IPS-20b (cell line): Measurements from ENCODE around the gene CDH4.

Source experiments
- H3K27ac ChIP-seq: one replicate; pipeline ENCODE4 v1.5.1; 2013; ENCODE audit warnings: low read length
- H3K27me3 ChIP-seq: 2 replicates; pipeline ENCODE4 v1.6.1; 2013; ENCODE audit warnings: mild to moderate bottlenecking, low read length, inconsistent platforms; ENCODE audit not compliant: insufficient read depth
- H3K36me3 ChIP-seq: 2 replicates; pipeline ENCODE4 v1.6.1; 2013; ENCODE audit warnings: low read depth, mild to moderate bottlenecking, inconsistent platforms, low read length, moderate library complexity; ENCODE audit not compliant: insufficient read depth
- H3K4me1 ChIP-seq: 2 replicates; pipeline ENCODE4 v1.6.1; 2013; ENCODE audit warnings: mild to moderate bottlenecking, control low read depth, inconsistent platforms, low read length, moderate library complexity; ENCODE audit not compliant: insufficient read depth
- H3K4me3 ChIP-seq: 2 replicates; pipeline ENCODE4 v1.5.1; 2013; ENCODE audit warnings: mild to moderate bottlenecking, low read length, inconsistent platforms
- H3K9ac ChIP-seq: 2 replicates; pipeline ENCODE4 v1.6.1; 2013; ENCODE audit warnings: low read depth, mild to moderate bottlenecking, inconsistent platforms, low read length, moderate library complexity
- H3K9me3 ChIP-seq: 2 replicates; pipeline ENCODE4 v1.6.1; 2013; ENCODE audit warnings: mild to moderate bottlenecking, low read depth, low read length, inconsistent platforms; ENCODE audit not compliant: insufficient read depth

CDH4 gene

DNA sequence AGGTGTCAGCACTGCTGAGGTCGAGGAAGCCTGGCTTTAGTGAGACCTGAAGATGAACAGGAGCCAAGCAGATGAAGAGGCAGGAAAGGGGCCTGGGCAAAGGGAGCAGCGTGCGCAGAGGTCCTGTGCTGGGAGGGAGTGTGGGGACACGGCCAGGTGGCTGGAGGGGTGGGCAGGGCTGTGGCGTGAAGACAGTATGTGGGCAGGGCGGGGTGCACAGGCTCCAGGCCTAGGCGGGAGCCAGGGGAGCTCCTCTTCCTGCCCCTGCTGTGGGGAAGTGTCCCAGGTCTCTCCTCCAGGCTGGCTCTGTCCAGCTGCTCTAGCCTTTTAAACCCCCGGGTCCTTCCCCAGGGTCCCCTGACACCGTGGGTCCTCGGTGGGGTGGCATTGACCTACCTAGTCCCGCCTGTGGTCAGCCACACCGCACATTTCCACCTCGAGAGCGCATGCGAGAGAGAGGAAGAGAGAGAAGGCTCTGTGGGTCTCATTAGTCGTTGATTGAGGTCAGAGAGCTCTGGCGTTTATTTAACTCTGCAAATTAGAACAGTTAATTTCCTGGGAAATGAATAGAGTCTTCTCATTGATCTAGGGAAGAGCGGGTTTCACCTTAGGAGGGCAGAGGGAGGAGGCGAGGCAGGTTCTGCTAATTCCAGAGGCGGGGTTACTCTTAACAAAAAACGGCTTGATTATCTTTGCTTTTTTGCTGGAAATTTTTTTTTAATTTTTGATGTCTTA, 68.8 kb downstream of the CDH4 start:
- no peaks in the 10 kb centered on the region for H3K9me3 ChIP-seq
- no peak overlapping the region for H3K27ac ChIP-seq
- no peak overlapping the region for H3K9ac ChIP-seq
- no peaks in the 10 kb centered on the region for H3K4me1 ChIP-seq
- H3K36me3 ChIP-seq, result no peaks in the 10 kb centered on the region
- H3K4me3 ChIP-seq, result no peak overlapping the region
- peaks cover 56% of the 10 kb centered on the region for H3K27me3 ChIP-seq

DNA sequence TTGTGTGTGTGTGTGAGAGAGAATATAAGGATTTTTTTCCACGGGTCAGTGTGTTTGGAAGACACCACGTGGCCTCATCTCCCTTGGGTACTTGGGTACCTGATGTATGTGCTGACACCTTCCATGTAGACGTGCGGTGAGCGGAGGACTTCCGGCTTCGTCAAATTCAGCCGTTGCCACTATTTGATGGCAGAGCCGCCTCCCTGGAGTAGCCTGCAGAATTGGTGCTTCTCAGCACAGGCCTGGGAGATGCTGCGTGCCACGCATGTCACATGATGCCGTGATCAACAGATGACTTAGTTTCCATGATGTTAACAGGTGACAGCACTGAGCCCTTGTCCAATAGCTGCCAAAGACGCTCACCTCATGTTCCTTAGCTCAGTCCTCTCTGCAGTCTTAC, 69.4 kb downstream of the CDH4 start:
- Histone ChIP-seq H3K27ac (no peak overlapping the region), H3K9me3 (no peaks in the 10 kb centered on the region), H3K36me3 (no peaks in the 10 kb centered on the region), H3K4me1 (no peaks in the 10 kb centered on the region), H3K9ac (no peak overlapping the region), H3K4me3 (no peak overlapping the region), H3K27me3 (peaks cover 56% of the 10 kb centered on the region)

DNA sequence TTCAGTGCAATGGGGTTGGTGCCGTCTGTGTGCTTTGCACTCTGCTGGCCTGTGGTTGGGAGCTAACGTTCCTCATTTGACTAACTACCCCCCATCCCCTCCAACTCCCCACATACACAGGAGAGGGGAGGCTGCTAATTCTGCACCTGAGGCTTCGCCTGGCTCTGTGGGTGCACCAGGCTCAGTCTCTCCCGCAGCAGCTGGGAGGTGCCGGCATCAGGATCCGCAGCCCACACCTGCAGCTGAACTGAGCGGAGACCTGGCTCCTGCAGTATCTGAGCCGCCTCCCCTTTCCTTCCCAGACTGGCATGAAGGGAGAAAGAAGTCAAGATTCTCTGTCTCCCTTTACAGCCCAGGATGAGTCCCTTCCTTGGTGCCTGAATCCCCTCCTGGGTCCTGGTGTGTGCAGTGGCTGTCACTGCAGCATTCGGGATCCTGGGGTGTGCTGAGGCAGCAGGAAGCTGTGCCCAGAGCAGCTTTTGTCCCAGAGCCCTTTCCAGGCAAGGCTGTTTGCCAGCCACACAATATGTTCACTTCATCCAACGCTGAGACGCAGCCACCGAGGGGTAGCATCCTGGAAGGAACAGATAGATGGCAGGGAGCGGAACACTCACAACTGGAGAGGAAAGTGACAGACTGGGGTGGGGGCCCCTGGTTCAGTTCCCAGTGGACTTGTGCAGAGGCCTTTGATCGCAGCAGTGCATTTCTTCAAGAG, 70.2 kb downstream of the CDH4 start:
- H3K4me3 ChIP-seq, result no peak overlapping the region
- H3K36me3 ChIP-seq, result no peaks in the 10 kb centered on the region
- no peak overlapping the region for H3K9ac ChIP-seq
- H3K4me1 ChIP-seq, result no peaks in the 10 kb centered on the region
- H3K9me3 ChIP-seq, result no peaks in the 10 kb centered on the region
- no peak overlapping the region for H3K27ac ChIP-seq
- H3K27me3 ChIP-seq, result peaks cover 61% of the 10 kb centered on the region

DNA sequence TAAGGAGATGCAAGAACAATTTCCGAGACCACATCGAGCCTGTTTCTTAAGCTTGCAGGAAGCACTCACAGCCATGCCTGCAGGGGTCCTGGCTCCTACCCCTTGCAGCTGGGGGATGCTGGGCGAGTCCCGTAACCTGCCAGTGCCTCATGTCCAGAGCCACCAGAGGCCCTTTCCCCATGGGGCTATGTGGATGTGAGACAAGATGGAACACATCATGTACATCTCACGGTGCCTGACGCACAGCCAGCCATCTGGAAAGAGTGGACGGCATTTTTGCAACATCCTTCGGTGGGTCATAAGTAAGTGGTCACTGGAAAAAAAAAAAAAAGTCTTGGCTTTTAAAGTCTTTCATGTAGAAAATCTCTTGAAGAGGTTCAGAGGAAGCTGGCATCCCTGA, 72.8 kb downstream of the CDH4 start:
- Histone ChIP-seq H3K4me3 (no peak overlapping the region), H3K27me3 (peaks cover 61% of the 10 kb centered on the region), H3K4me1 (no peaks in the 10 kb centered on the region), H3K27ac (no peak overlapping the region), H3K9me3 (no peaks in the 10 kb centered on the region), H3K9ac (no peak overlapping the region), H3K36me3 (no peaks in the 10 kb centered on the region)

DNA sequence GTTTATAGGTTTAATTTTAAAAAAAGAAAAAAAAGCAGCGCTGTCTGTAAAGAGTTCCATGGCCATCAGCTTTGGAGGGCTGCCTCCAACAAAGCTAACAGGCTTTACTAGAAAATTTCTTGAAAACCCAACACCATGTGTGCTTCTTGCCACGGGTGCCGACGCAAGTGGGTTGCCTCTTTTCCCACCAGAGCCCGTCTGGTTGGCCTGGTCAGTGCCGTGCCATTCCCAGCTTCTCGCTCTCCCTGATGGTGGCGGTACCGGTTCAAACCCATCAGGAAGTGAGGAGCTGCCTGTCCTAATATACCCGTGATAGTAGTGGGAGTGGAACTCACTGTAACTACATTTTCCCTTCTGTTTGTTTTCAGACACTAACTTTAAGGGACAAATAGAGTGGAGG, 73.7 kb downstream of the CDH4 start:
- H3K9ac ChIP-seq, result no peak overlapping the region
- peaks cover 69% of the 10 kb centered on the region for H3K27me3 ChIP-seq
- H3K4me1 ChIP-seq, result no peaks in the 10 kb centered on the region
- no peaks in the 10 kb centered on the region for H3K9me3 ChIP-seq
- H3K4me3 ChIP-seq, result no peak overlapping the region
- H3K27ac ChIP-seq, result no peak overlapping the region
- H3K36me3 ChIP-seq, result no peaks in the 10 kb centered on the region

DNA sequence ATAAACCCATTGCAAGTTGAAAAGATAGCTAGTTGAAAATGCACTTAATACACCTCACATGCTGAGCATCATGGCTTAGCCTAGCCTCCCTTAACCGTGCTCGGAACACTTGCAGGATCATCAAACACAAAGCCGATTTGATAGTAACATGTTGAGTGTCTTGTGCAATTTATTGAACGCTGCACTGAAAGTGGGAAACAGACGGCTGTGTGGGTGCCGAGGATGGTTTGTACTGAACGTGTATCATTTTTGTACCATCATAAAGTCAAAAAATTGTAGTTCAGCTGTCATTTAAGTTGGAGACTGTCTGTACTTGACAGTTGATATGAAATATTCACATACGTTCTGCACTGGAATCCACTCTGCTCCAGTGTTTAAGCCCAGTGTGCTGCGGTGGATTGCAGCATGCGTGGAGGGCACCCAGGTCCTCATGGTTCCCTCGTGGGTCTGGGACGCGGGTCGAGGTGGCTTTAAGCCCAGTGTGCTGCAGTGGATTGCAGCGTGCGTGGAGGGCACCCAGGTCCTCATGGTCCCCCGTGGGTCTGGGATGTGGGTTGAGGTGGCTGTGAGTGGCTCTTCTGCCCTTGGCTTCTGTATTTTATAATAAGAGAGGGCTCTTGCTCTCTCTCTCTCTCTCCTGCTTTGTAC, 77.0 kb downstream of the CDH4 start:
- H3K4me1 ChIP-seq, result no peaks in the 10 kb centered on the region
- H3K27me3 ChIP-seq, result peaks cover 63% of the 10 kb centered on the region
- no peaks in the 10 kb centered on the region for H3K36me3 ChIP-seq
- H3K27ac ChIP-seq, result no peak overlapping the region
- H3K9me3 ChIP-seq, result no peaks in the 10 kb centered on the region
- no peak overlapping the region for H3K4me3 ChIP-seq
- H3K9ac ChIP-seq, result no peak overlapping the region

DNA sequence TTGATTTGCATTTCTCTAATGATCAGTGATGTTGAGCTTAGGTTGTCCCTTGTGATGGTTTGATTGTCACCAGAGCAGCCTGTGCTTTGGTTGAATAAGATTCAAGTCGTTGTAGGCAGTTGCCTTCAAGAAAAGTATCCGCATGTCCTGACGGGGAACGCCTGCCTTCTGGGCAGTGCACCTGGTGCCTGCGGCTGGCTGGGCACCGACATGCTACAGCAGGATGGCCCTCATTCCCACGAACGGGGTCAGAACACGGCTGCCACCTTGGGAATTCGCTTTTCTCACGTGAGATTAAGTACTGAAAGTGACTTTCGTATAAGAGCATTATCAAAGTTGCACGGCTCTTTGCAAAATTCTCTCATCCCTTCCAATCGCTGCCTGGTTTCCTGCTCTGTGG, 78.4 kb downstream of the CDH4 start:
- no peak overlapping the region for H3K27ac ChIP-seq
- H3K9ac ChIP-seq, result no peak overlapping the region
- peaks cover 64% of the 10 kb centered on the region for H3K27me3 ChIP-seq
- no peaks in the 10 kb centered on the region for H3K9me3 ChIP-seq
- no peaks in the 10 kb centered on the region for H3K4me1 ChIP-seq
- no peaks in the 10 kb centered on the region for H3K36me3 ChIP-seq
- no peak overlapping the region for H3K4me3 ChIP-seq

DNA sequence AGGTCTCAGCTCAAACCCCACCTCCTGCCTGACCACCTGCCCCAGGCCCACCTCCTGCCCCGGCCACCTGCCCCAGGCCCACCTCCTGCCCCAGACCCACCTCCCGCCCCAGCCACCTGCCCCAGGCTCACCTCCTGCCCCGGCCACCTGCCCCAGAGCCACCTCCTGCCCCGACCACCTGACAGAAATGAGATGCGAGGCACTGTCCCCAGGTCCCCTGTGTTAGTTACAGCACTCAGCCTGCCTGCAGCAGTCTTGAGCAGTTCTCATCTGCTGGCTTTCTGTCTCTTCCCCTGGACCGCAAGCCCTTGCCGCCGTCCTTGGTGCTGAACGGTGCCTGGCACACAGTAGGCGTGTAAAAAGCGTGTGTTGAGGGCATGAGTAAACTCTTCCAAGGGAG, 79.5 kb downstream of the CDH4 start:
- Histone ChIP-seq H3K27ac (no peak overlapping the region), H3K4me3 (no peak overlapping the region), H3K36me3 (no peaks in the 10 kb centered on the region), H3K9me3 (no peaks in the 10 kb centered on the region), H3K9ac (no peak overlapping the region), H3K4me1 (no peaks in the 10 kb centered on the region), H3K27me3 (peaks cover 66% of the 10 kb centered on the region)

DNA sequence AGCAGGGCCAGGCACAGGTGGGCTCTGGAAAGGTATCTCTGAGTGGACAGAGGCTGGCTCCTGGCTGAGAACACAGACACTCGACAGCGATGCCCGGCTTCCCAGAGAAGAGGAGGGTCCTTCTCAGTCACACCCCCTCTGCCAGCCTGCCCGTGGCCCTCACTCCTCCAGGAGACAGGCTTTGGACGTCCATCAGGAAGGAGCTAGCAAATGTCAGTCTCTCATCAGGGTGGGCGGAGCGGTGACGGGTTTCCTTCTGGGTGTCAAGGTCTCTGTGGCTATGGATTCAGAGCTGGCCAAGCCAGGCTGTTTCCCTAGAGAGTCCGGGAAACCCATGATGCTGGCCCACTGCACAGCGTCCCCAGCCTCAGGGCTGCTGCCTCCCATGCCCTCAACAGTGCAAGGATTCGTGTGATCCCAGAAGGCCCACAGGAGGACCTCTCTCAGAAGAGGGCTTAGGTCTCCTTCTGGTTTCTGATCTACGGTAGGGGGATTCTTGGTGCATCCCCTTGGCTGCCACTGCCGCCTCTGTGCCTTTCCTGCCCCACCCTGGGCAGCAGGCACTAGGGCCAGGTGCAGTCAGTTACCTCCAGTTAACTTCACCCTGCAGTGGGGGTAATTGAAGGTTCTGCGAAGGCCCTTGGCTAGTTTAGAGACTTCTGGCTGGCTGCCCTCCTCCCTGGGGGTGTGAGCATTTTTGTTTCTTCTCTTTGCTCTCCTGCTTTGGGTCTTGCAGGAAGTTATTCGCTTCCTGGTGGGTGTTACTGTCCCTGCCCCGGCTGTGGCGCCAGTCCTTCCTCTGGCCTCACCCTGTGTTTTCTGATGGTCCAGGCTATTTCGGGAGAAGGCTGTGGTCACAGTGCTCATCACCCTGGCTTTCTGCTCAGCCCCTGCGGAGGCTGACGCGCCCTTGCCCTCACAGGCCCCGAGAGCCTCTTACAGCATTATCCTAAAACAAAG, 80.2 kb downstream of the CDH4 start:
- H3K9me3 ChIP-seq, result no peaks in the 10 kb centered on the region
- H3K4me3 ChIP-seq, result no peak overlapping the region
- H3K4me1 ChIP-seq, result no peaks in the 10 kb centered on the region
- no peaks in the 10 kb centered on the region for H3K36me3 ChIP-seq
- H3K27ac ChIP-seq, result no peak overlapping the region
- peaks cover 61% of the 10 kb centered on the region for H3K27me3 ChIP-seq
- H3K9ac ChIP-seq, result no peak overlapping the region

DNA sequence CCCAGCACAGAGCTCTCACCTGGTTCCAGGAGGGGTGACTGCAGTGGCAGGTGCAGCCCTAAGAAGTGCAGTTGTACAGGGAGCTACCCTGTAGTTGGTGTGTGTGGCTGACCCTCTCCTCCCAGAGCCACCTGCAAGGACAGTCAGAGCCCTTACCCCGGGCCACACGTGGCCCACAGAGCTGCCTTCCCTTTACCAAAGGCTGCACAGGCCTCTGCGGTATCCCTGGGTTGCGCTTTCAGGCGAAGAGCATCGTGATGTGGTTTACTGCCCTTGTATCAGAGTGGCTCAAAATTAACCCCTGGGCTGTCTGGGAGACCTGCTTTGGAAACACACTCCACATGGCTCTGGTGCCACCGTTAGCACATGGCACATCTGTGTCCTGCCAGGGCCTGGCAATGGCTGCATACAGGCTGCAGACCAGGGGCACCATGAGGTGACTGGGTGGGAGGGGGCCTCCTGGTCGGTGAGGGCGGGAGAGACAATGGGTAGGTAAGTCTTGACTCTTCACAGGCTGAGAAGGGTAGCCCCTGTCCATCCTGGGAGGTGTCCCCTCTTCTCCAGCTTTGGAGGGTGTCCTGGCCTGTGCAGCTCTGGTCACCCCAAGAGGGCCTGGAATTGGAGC, 81.5 kb downstream of the CDH4 start:
- H3K9me3 ChIP-seq, result no peaks in the 10 kb centered on the region
- peaks cover 68% of the 10 kb centered on the region for H3K27me3 ChIP-seq
- no peaks in the 10 kb centered on the region for H3K36me3 ChIP-seq
- H3K4me1 ChIP-seq, result no peaks in the 10 kb centered on the region
- H3K9ac ChIP-seq, result no peak overlapping the region
- no peak overlapping the region for H3K4me3 ChIP-seq
- no peak overlapping the region for H3K27ac ChIP-seq

DNA sequence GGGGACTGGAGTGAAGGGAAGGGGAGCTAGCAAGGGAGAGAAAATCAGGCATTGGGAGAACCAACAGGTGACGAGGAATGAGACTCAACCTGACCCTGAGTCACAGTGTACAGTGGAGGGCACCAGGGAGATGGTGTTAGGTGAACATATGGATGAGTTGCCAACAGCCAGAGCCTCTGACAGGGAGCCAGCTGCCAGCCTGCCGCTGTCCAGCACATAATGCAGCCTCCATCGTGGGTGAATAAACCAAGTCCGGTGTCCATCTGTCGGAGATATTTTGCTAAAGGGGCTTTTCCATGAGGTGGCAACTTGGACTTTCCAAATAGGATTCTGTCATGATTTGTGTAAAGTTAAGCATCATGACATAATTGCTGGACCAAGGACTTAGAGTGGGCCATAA, 88.1 kb downstream of the CDH4 start:
- no peaks in the 10 kb centered on the region; the same call in 1 of the 2 replicates for H3K9me3 ChIP-seq
- no peaks in the 10 kb centered on the region for H3K4me1 ChIP-seq
- H3K27me3 ChIP-seq, result peaks cover 88% of the 10 kb centered on the region
- no peak overlapping the region for H3K9ac ChIP-seq
- H3K4me3 ChIP-seq, result no peak overlapping the region
- H3K27ac ChIP-seq, result no peak overlapping the region
- no peaks in the 10 kb centered on the region for H3K36me3 ChIP-seq
